Measurements from ENCODE around the gene CASQ2. TPM values are rescaled to one million over a fixed set of nuclear protein-coding genes. Genes with fewer than 3 reads are reported as not detected.

The CASQ2 gene
- total and polyA plus RNA-seq, 2 donors (not counting 3 experiments of a cell fraction or from before 2014, with no cell fraction given), result not detected

- Histone ChIP-seq H3K4me1 (ENCODE audit: control insufficient read depth, extremely low read depth, insufficient read depth, low read length) (no peaks in the 10 kb centered on the region), H3K79me2 (ENCODE audit: control insufficient read depth, insufficient read depth, low read length) (no peaks in the 10 kb centered on the region), H3K4me3 (replicated peaks in 1 of 3; ENCODE audit: insufficient read depth in 1 of 3, low read depth in 1 of 3, low read length in 3 of 3) (no peak overlapping the region), H3K9me3 (replicated peaks; ENCODE audit: control insufficient read depth, insufficient read depth, low read length) (no peaks in the 10 kb centered on the region), H3K9ac (replicated peaks; ENCODE audit: extremely low read depth, insufficient read depth, low read length) (no peak overlapping the region), H2AFZ (ENCODE audit: low read depth, low read length) (no peak overlapping the region), H4K20me1 (replicated peaks; ENCODE audit: control insufficient read depth, extremely low read depth, insufficient read depth, low read length) (no peaks in the 10 kb centered on the region), H3K36me3 (ENCODE audit: control insufficient read depth in 2 of 2, extremely low read depth in 1 of 2, insufficient read depth in 2 of 2, low read length in 2 of 2) (peaks cover 0 to 2% of the 10 kb centered on the region in 2 experiments), H3K9me1 (replicated peaks; ENCODE audit: control insufficient read depth, extremely low read depth, insufficient read depth, low read length) (no peaks in the 10 kb centered on the region), H3K4me2 (ENCODE audit: insufficient read depth, low read length) (no peak overlapping the region), H3K27ac (ENCODE audit: insufficient read depth, low read depth, low read length) (no peak overlapping the region), H3K27me3 (ENCODE audit: control insufficient read depth in 2 of 2, insufficient read depth in 2 of 2, low read length in 2 of 2) (no peaks in the 10 kb centered on the region)
- dilution Hi-C loops (cut with MboI; ENCODE audit: extremely low pct_ligation_motif_present, low sequenced_read_pairs) (no loop called here), intact Hi-C loops (cut with micrococcal nuclease) (no loop called here)
- POLR2A ChIA-PET, result no interaction called here
- CTCF ChIA-PET, result interaction anchor here (1.2 to 3.0 kb wide), 3 partner anchors 9 to 70 kb away, joined by 6 to 9 read pairs (median 9); no protein-coding TSS in a partner anchor
- TF ChIP-seq GATA2 (IDR thresholded peaks at IDR 0.05; ENCODE audit: insufficient read depth, insufficient read length, low read depth, low read length) (no peak), CTCF (IDR thresholded peaks at IDR 0.05; ENCODE audit: extremely low read depth in 1 of 2, insufficient read depth in 1 of 2, low read depth in 1 of 2, low read length in 2 of 2) (no peak), JUN (IDR thresholded peaks at IDR 0.05; ENCODE audit: borderline replicate concordance, insufficient read depth, insufficient read length, low read depth) (no peak), POLR2A (IDR thresholded peaks at IDR 0.05; ENCODE audit: low read depth, low read length) (no peak), MYC (IDR thresholded peaks at IDR 0.05; ENCODE audit: low read depth, low read length) (no peak), POLR2AphosphoS5 (IDR thresholded peaks at IDR 0.05; ENCODE audit: insufficient read depth, low read depth, low read length) (no peak), EZH2 (IDR thresholded peaks at IDR 0.05; ENCODE audit: borderline replicate concordance, low read depth, low read length, severe bottlenecking) (no peak), MAX (IDR thresholded peaks at IDR 0.05; ENCODE audit: insufficient read depth, insufficient read length) (no peak), FOS (IDR thresholded peaks at IDR 0.05; ENCODE audit: borderline replicate concordance, insufficient read depth, low read length) (no peak)
- no peak for DNase-seq (ENCODE audit: low read depth, low spot score)
- BruUV-seq (replicated peaks), result no TSS peak
- no peak for FAIRE-seq
Observed at GRCh38 chr1:115678141-115678540, 90.4 kb downstream of the CASQ2 start.

Data from endothelial cell of umbilical vein (primary cell).